Ovary (tissue), 9 donors: ENCODE data around the gene RIN2. TPM values are rescaled to one million over a fixed set of nuclear protein-coding genes. Genes with fewer than 3 reads are reported as not detected.

Experiments
- DNase-seq, 5 donors: peaks; one replicate each; pipeline ENCODE4 v3.0.0-alpha.2; 2019 to 2020
- H3K27ac ChIP-seq, 2 donors: fragments of 200-600 bp; one replicate each; pipeline versions ENCODE4 v1.5.1 to v1.8.0; 2019 to 2022
- H3K27me3 ChIP-seq: fragments of 200-600 bp; one replicate; pipeline ENCODE4 v1.8.0; 2022
- H3K36me3 ChIP-seq: fragments of 200-600 bp; sonication (generic); one replicate; pipeline ENCODE4 v1.5.1; 2019
- H3K4me1 ChIP-seq: one replicate; pipeline ENCODE4 v1.8.1; 2013; ENCODE audit warnings: mild to moderate bottlenecking, moderate library complexity; ENCODE audit not compliant: insufficient read depth
- H3K4me3 ChIP-seq: fragments of 200-600 bp; sonication (generic); one replicate; pipeline ENCODE4 v1.5.1; 2017
- H3K9me3 ChIP-seq, 2 donors: fragments of 200-600 bp in 1 of 2; sonication (generic) in 1 of 2; one replicate each; pipeline versions ENCODE4 v1.5.1 to v1.8.1; 2013 to 2019; ENCODE audit warnings: mild to moderate bottlenecking in 1 of 2, moderate library complexity in 1 of 2
- EP300 ChIP-seq: sonication (generic); formaldehyde crosslinking; IDR thresholded peaks from one replicate; pipeline ENCODE4 v1.6.1; 2017; ENCODE audit warnings: antibody characterized with exemption
- POLR2A ChIP-seq: fragments of 450-650 bp; IDR thresholded peaks from one replicate; pipeline ENCODE4 v1.6.1; 2017; ENCODE audit warnings: antibody characterized with exemption, mild to moderate bottlenecking, moderate library complexity
- WGBS, 3 donors: extraction: QIAGEN DNeasy Blood & Tissue Kit in 1 of 3; methylation state at CpG; one replicate each; pipeline versions ENCODE4 v1.1.5 to v1.1.7; 2013 to 2017; 5-methylcytosine and 5-hydroxymethylcytosine counted together
- intact Hi-C, 4 donors: fragments of 100-400 bp; cut with DNase I; formaldehyde crosslinking; loops; one replicate each; pipeline versions ENCODE4 v1.11.0 to v1.15.1; 2022 to 2023
- polyA plus RNA-seq, 2 donors: library from polyadenylated mRNA; stranded (reverse); fragments of 200-250 nt in 1 of 2; fragments of 350-450 nt in 1 of 2; fragmentation: Illumina TruSeq in 1 of 2; extraction: RNeasy Lipid Tissue Mini Kit (QIAGEN cat#74804) in 1 of 2; gene quantifications; one replicate each; pipeline ENCODE4 v1.2.3, GENCODE V29; 2013 to 2014
- total RNA-seq, 7 donors: library from RNA; depleted of rRNA in 2 of 7; stranded (reverse); fragments of >200 nt in 2 of 7; fragmentation: NEBNext Ultra II Directional in 3 of 7; extraction: Animal tissue kit (Norgen Biotek cat#: 25700) in 3 of 7; gene quantifications; one replicate each; pipeline versions ENCODE4 v1.1.0 to v1.2.4, GENCODE V29; 2016 to 2023
- TF ChIP-seq, protein P1 (sequence below), 3 donors: fragments of 450-650 bp in 2 of 3; fragments of 200-600 bp in 1 of 3; IDR thresholded peaks; one replicate each; pipeline versions ENCODE4 v1.5.1 to v1.8.0; 2016 to 2022; ENCODE audit warnings: antibody characterized with exemption in 3 of 3, mild to moderate bottlenecking in 1 of 3
- donor health status: DM: no; HTN: no; CAD: no; lungs with moderate emphysema.
- donor health status: DM: no; HTN: no; CAD: no.
- donor health status: Bipolar disorder and iron deficiency.
- donor health status: DM: yes; HTN: yes; CAD: no.
- donor health status: DM: no; HTN: no; CAD: no.
- donor health status: DM: yes; HTN: yes; CAD: no.

The RIN2 gene
- total and polyA plus RNA-seq, 9 donors: 17.5 to 66.4 (median 43.1) TPM

DNA sequence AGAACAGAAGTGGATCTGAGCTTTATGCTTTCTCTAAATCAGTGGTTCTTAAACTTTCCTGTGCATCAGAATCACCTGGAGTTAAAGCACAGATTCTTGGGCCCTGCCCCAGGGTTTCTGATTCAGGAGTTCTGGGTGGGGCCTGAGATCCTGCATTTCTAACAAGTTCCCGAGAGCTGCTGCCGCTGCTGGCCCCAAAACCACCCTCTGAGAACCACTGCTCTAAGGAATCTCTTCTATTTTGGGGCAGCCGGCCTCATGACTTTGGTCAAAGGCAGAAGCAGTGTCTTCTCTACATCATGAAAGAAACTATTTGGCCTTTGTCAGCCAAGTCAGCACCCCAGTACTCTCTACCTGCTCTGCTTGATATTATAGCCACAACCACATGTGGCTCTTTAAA, 42.1 kb upstream of the RIN2 start:
- H3K9me3 ChIP-seq: no peaks in the 10 kb centered on the region
- intact Hi-C loops: no loop called here
- H3K27ac ChIP-seq: no peak overlapping the region
- no peak overlapping the region for H3K4me3 ChIP-seq
- peaks cover 2% of the 10 kb centered on the region for H3K4me1 ChIP-seq
- H3K36me3 ChIP-seq: no peaks in the 10 kb centered on the region
- no peaks in the 10 kb centered on the region for H3K27me3 ChIP-seq
- 97 to 100% (median 99%) methylated on average over 3 of the region's 3 CpGs for WGBS, 3 donors
- DNase-seq: no peak
- TF ChIP-seq POLR2A (no peak), EP300 (no peak)

DNA sequence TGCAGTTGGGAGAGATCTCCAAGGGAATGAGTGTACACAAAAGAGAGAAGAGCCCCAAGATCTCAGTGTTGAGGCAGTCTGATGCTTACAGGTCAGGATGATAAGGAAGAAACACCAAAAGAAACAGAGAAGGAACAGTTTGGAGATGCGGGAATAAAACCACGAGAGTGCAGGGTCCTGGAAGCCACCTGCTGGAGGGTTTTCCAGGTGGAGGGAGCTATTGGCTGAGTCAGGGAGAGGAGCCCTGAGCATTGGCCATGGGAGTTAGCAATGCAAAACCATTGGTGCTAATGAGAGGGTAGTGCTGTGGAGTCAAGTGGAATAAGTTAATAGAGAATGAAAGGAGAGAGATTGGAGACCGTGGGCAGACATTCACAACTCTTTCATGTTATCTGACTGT, 39.2 kb upstream of the RIN2 start:
- Histone ChIP-seq H3K27ac (no peak overlapping the region), H3K4me1 (no peaks in the 10 kb centered on the region), H3K4me3 (no peak overlapping the region), H3K9me3 (no peaks in the 10 kb centered on the region), H3K27me3 (no peaks in the 10 kb centered on the region), H3K36me3 (no peaks in the 10 kb centered on the region)
- no peak for DNase-seq
- intact Hi-C loops: no loop called here
- TF ChIP-seq, protein P1, sequence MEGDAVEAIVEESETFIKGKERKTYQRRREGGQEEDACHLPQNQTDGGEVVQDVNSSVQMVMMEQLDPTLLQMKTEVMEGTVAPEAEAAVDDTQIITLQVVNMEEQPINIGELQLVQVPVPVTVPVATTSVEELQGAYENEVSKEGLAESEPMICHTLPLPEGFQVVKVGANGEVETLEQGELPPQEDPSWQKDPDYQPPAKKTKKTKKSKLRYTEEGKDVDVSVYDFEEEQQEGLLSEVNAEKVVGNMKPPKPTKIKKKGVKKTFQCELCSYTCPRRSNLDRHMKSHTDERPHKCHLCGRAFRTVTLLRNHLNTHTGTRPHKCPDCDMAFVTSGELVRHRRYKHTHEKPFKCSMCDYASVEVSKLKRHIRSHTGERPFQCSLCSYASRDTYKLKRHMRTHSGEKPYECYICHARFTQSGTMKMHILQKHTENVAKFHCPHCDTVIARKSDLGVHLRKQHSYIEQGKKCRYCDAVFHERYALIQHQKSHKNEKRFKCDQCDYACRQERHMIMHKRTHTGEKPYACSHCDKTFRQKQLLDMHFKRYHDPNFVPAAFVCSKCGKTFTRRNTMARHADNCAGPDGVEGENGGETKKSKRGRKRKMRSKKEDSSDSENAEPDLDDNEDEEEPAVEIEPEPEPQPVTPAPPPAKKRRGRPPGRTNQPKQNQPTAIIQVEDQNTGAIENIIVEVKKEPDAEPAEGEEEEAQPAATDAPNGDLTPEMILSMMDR (IDR thresholded peaks at IDR 0.05): no peak
- no peak for TF ChIP-seq POLR2A
- TF ChIP-seq EP300: no peak
- WGBS, 3 donors: 85 to 88% (median 85%) methylated on average over 3 of the region's 3 CpGs

DNA sequence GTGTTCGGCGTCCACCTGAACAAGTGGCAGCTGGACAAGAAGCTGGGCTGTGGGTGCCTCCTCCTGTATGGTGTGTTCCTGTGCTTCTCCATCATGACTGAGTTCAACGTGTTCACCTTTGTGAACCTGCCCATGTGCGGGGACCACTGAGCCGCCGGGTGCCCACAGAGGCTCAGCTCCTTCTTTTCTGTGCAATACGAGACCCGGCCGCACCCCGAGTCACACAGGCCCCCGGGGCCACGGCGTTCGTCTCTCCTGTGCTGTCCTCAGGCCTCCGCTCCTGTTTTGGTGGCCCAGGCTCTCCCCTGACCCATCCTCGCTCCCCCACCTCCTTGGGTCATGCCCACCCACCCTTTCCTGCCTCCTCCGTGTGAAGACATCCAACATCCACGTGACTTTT, 37.1 kb upstream of the RIN2 start:
- intact Hi-C loops: no loop called here
- 89 to 94% (median 93%) methylated on average over 18 of the region's 18 CpGs for WGBS, 3 donors
- Histone ChIP-seq H3K27ac (no peak overlapping the region), H3K9me3 (no peaks in the 10 kb centered on the region), H3K4me3 (no peak overlapping the region), H3K27me3 (no peaks in the 10 kb centered on the region), H3K36me3 (no peaks in the 10 kb centered on the region), H3K4me1 (no peaks in the 10 kb centered on the region)
- DNase-seq: no peak
- TF ChIP-seq POLR2A: no peak
- no peak for TF ChIP-seq EP300
- TF ChIP-seq, protein P1 (IDR thresholded peaks at IDR 0.05): no peak

DNA sequence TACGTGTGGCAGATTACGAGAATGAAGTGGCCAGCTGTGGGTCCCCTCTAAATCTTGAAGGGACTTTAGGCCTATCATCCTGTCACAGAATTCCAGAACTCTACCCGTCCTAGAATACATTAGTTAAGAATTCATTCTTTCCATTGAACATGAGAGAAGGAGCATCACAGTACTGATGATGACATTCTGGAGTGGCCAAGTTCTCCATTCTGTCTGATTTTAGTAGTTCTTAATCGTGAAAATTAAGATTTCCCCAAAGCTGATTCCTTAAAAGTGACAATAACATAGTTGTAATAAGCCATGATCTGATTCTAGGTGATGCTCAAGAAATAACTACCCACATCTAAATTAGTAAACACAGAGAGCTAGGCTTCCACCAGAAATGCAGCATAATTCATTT, 35.0 kb upstream of the RIN2 start:
- intact Hi-C loops: no loop called here
- Histone ChIP-seq H3K9me3 (no peaks in the 10 kb centered on the region), H3K36me3 (no peaks in the 10 kb centered on the region), H3K4me3 (no peak overlapping the region), H3K4me1 (no peaks in the 10 kb centered on the region), H3K27me3 (no peaks in the 10 kb centered on the region), H3K27ac (no peak overlapping the region)
- TF ChIP-seq EP300 (no peak), POLR2A (no peak)
- TF ChIP-seq, protein P1 (IDR thresholded peaks at IDR 0.05): no peak
- WGBS, 3 donors: 90 to 93% (median 92%) methylated on average over 4 of the region's 4 CpGs
- no peak for DNase-seq

DNA sequence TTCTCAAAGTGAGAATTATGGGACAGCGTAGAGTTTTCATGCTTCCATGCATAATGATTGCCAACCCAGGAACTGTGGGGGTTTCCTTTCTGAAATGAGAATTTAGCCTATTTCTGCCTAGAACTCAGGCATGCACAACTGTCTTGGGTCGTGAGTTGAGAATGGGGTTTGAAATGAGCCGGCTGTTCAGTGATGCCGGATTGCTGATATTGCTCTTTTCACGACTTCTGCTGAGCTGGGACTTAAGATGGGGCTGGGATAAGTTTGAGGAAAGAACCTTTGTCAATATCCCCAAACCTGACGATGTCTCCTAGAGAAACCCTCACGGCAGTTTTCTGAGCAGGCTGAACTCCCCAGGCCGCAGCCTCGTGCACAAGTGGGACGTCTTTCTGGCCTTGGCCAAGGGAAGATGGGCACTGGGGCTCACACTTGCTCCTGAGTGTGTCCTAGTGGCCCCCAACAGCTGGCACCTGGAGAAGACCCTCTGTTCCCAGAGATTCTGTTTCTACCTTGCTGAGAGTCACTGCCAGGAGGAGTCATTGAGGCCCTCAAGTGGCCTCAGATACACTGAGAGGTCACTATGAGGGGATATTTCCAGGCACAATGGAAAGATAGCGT, 34.1 kb upstream of the RIN2 start:
- Histone ChIP-seq H3K27ac (no peak overlapping the region), H3K4me3 (no peak overlapping the region), H3K9me3 (no peaks in the 10 kb centered on the region), H3K4me1 (no peaks in the 10 kb centered on the region), H3K27me3 (no peaks in the 10 kb centered on the region), H3K36me3 (no peaks in the 10 kb centered on the region)
- intact Hi-C loops: no loop called here
- DNase-seq: no peak
- 72 to 80% (median 73%) methylated on average over 11 of the region's 11 CpGs for WGBS, 3 donors
- TF ChIP-seq, protein P1 (IDR thresholded peaks at IDR 0.05): no peak
- no peak for TF ChIP-seq EP300
- TF ChIP-seq POLR2A: no peak
